Measurements from ENCODE around the gene TIAM1.

Gene TIAM1

GRCh38 chr21:31354604-31355443, 10.8 kb upstream of the TIAM1 start:
- no peaks in the 10 kb centered on the region for H3K36me3 ChIP-seq (ENCODE audit: low read depth)
- peaks cover 36% of the 10 kb centered on the region for H3K4me1 ChIP-seq (ENCODE audit: insufficient read depth, poor library complexity, severe bottlenecking)
- no peak for TF ChIP-seq CTCF (IDR thresholded peaks at IDR 0.05; ENCODE audit: poor library complexity, severe bottlenecking)
- no peaks in the 10 kb centered on the region for H3K27me3 ChIP-seq (ENCODE audit: insufficient read depth, poor library complexity, severe bottlenecking)
- H3K4me3 ChIP-seq (ENCODE audit: severe bottlenecking): no peak overlapping the region
- ATAC-seq (ENCODE audit: low read depth) (peak; percentile 83), DNase-seq (ENCODE audit: low spot score) (peak; percentile 90)
- H3K9me3 ChIP-seq (ENCODE audit: severe bottlenecking): no peaks in the 10 kb centered on the region
- H3K27ac ChIP-seq (ENCODE audit: poor library complexity, severe bottlenecking): peak overlapping the region; percentile 87

- no peak for DNase-seq (ENCODE audit: low spot score)
Observed at GRCh38 chr21:31354122-31354521, 10.1 kb upstream of the TIAM1 start.

GRCh38 chr21:31352836-31353235, 8.8 kb upstream of the TIAM1 start:
- Histone ChIP-seq H3K36me3 (ENCODE audit: low read depth) (no peaks in the 10 kb centered on the region), H3K27ac (ENCODE audit: poor library complexity, severe bottlenecking) (no peak overlapping the region), H3K4me3 (ENCODE audit: severe bottlenecking) (no peak overlapping the region), H3K27me3 (ENCODE audit: insufficient read depth, poor library complexity, severe bottlenecking) (no peaks in the 10 kb centered on the region), H3K9me3 (ENCODE audit: severe bottlenecking) (no peaks in the 10 kb centered on the region), H3K4me1 (ENCODE audit: insufficient read depth, poor library complexity, severe bottlenecking) (peaks cover 36% of the 10 kb centered on the region)
- TF ChIP-seq CTCF (IDR thresholded peaks at IDR 0.05; ENCODE audit: poor library complexity, severe bottlenecking): no peak
- DNase-seq (ENCODE audit: low spot score) (no peak), ATAC-seq (ENCODE audit: low read depth) (no peak)

More at GRCh38 chr21:31354122-31354521, 10.1 kb upstream of the TIAM1 start:
- peaks cover 36% of the 10 kb centered on the region for H3K4me1 ChIP-seq (ENCODE audit: insufficient read depth, poor library complexity, severe bottlenecking)
- H3K36me3 ChIP-seq (ENCODE audit: low read depth): no peaks in the 10 kb centered on the region
- peak; percentile 27 for ATAC-seq (ENCODE audit: low read depth)
- H3K4me3 ChIP-seq (ENCODE audit: severe bottlenecking): no peak overlapping the region
- no peak for TF ChIP-seq CTCF (IDR thresholded peaks at IDR 0.05; ENCODE audit: poor library complexity, severe bottlenecking)
- H3K27me3 ChIP-seq (ENCODE audit: insufficient read depth, poor library complexity, severe bottlenecking): no peaks in the 10 kb centered on the region
- H3K27ac ChIP-seq (ENCODE audit: poor library complexity, severe bottlenecking): peak overlapping the region; percentile 87
- no peaks in the 10 kb centered on the region for H3K9me3 ChIP-seq (ENCODE audit: severe bottlenecking)

GRCh38 chr21:31351960-31352359, 7.9 kb upstream of the TIAM1 start:
- H3K36me3 ChIP-seq (ENCODE audit: low read depth): no peaks in the 10 kb centered on the region
- no peak for TF ChIP-seq CTCF (IDR thresholded peaks at IDR 0.05; ENCODE audit: poor library complexity, severe bottlenecking)
- H3K9me3 ChIP-seq (ENCODE audit: severe bottlenecking): no peaks in the 10 kb centered on the region
- DNase-seq (ENCODE audit: low spot score): no peak
- H3K4me3 ChIP-seq (ENCODE audit: severe bottlenecking): no peak overlapping the region
- no peaks in the 10 kb centered on the region for H3K27me3 ChIP-seq (ENCODE audit: insufficient read depth, poor library complexity, severe bottlenecking)
- H3K27ac ChIP-seq (ENCODE audit: poor library complexity, severe bottlenecking): peak overlapping the region; percentile 63
- no peak for ATAC-seq (ENCODE audit: low read depth)
- peaks cover 36% of the 10 kb centered on the region for H3K4me1 ChIP-seq (ENCODE audit: insufficient read depth, poor library complexity, severe bottlenecking)

GRCh38 chr21:31351438-31351837, 7.4 kb upstream of the TIAM1 start:
- Histone ChIP-seq H3K9me3 (ENCODE audit: severe bottlenecking) (no peaks in the 10 kb centered on the region), H3K36me3 (ENCODE audit: low read depth) (no peaks in the 10 kb centered on the region), H3K4me3 (ENCODE audit: severe bottlenecking) (no peak overlapping the region), H3K27me3 (ENCODE audit: insufficient read depth, poor library complexity, severe bottlenecking) (no peaks in the 10 kb centered on the region), H3K27ac (ENCODE audit: poor library complexity, severe bottlenecking) (peak overlapping the region; percentile 63), H3K4me1 (ENCODE audit: insufficient read depth, poor library complexity, severe bottlenecking) (peaks cover 36% of the 10 kb centered on the region)
- ATAC-seq (ENCODE audit: low read depth) (peak; percentile 60), DNase-seq (ENCODE audit: low spot score) (peak; percentile 87)
- TF ChIP-seq CTCF (IDR thresholded peaks at IDR 0.05; ENCODE audit: poor library complexity, severe bottlenecking): no peak

Data from RWPE2 (cell line).